DMS 273 (cell line): ENCODE data around the gene NAA80.
"Not testable (repeated sequence)": the region's sequence is repeated elsewhere in the genome, so short reads cannot be mapped to it uniquely, and the experiment has no call there.

ENCODE experiments used
- DNase-seq: peaks from one replicate; lab custom pipeline; 2025; ENCODE audit not compliant: unreplicated experiment; lab: John Stamatoyannopoulos, UW

Gene NAA80

DNA sequence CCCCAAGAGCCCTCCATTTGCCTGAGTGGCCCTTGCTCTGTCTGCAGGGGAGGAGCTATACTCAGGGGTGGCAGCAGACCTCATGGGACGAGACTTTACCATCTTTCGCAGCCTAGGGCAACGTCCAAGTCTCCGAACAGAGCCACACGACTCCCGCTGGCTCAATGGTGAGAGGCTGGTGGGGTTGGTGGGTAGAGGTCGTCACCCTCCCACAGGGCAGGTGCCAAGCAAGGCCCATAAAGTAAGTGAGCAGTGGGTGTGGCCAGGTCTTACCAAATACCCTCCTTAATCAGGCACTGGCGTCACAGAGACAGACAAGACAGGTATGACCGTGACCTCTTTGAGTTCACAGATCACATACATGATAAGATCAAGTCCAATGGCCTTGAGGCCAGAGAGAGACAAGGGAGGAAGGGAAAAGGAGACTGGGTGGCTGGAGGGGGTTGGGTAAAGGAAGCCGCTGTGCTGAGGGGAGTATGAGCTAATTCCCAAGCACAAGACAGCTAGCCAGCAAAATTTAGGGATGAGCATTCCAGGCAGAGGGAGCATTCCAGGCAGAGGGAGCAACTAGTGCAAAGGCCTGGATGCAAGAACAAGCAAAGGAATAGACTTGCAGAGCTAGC is 27.8 kb downstream of the NAA80 start:
- no peak for DNase-seq

- no peak for DNase-seq
Measured at GRCh38 chr3:50270422-50271224, 28.6 kb downstream of the NAA80 start.

DNA sequence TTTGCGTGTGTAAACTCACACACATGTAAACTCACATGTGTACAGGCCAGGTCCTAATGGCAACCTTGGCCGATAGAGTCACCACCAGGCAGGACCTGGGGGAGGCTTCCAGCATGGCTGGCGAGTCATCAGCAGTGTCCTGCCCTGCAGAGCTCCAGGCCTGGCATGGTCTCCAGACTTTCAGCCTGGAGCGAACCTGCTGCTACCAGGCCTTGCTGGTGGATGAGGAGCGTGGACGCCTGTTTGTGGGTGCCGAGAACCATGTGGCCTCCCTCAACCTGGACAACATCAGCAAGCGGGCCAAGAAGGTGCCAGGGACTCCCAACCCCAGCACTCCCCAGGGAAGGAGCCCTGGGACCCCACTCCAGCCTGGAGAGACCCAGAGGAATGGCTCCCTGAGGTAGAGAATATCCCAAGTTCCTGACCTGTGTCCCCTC is 29.2 kb downstream of the NAA80 start:
- no peak for DNase-seq

GRCh38 chr3:50269460-50269859 is 29.7 kb downstream of the NAA80 start:
- no peak for DNase-seq

DNA sequence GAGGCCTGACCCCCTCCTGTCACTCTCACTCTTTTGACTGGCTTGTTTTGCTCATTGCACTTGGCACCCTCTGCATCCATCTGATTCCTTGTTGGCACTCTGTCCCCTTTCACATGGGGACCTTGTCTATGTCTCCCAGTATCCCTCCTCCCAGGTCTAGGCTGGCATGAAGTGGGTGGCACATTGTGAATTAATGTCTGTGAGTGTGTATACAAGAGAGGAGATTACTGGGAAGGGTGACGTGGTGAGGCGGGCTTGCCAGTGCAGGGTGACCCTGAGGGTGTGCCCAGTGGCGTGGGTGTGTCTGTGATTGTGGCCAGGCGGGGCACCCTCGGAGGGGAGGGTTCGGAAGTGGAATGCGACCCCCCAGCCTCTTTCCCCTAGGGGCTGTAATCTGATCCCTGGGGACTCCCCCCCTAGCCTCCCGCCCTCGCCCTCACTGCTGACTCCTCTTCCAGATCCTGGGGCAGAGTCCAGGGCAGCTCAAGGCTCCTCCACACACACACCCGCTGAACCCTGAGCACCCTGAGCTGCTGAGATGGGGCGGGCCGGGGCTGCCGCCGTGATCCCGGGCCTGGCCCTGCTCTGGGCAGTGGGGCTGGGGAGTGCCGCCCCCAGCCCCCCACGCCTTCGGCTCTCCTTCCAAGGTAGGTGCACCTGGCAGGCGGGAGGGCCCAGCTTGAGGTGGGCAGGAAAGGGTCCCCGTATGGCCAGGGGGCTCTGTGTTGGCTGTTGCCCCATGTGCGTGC is 30.3 kb downstream of the NAA80 start, which contains the start of gene SEMA3B:
Gene SEMA3B (plus strand): TSS at position 445 of the 749 bp plus-strand sequence. CDS start 94 bp downstream, at position 539.
- no peak for DNase-seq

DNA sequence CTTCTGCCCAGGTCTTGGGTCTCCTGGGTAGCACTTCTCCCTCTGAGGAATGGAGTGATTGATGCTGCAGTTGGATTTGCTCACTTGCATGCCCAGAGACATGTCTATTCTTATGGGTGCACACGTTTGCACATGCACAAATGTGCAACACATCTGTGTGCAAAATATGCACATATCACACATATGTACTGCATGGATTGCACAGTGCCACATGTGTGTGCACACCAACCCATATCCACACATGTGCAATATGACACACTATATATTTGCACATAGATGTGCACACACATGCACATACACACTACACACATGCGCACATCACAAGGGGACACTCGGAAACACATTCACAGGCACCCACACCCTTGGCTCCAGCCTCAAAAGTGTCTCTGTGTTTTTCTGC is 30.9 kb downstream of the NAA80 start:
- DNase-seq = no peak

- peak; percentile 53 for DNase-seq
Measured at GRCh38 chr3:50267280-50267913, 31.8 kb downstream of the NAA80 start.

GRCh38 chr3:50266836-50267235 is 32.4 kb downstream of the NAA80 start:
- DNase-seq = no peak

- DNase-seq = no peak
Measured at GRCh38 chr3:50266017-50266416, 33.2 kb downstream of the NAA80 start.

DNA sequence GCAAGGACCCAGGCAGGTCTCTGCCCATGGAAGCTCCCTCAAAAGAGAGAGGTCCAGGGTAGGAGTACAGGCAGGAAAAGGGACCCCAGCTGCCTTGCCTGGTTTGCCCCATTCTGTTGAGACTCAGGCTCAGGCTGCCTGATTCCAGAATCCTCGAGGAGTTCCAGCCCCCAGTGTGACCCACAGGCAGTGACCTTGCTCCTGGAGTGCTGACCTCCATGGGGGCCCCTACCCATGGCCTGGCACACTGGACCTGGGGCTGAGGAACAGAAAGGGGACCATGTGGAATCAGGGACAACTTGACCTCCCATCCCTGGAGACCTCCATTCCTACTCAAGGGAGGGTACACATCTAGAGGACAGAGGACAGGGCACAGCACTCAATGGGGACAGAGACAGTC is 33.6 kb downstream of the NAA80 start:
- DNase-seq = no peak

DNA sequence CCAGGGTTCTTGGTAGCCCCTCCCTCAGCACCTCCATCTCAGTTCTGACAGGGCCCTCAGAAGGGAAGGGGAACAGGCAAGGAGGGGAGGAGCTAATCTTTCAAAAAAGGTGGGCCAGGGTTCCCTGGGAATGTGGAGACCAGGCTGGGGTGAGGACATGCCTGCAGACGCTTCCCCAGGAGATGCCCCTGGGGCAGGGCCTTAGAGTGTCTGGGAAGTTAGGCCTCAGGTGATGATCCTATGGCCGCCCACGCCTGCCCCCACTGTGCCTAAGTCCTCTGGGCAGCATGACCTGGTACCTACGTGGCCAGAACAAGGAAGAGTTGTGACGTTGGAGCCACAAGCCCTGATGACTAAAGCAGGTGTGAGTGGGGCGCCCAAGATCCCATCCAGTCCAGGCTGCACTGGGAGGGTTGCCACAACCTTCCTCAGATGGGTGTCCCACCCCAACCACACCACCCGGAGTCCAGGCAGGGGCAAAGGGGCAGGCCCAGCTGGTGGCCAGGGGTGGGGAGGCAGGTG is 34.2 kb downstream of the NAA80 start:
- DNase-seq = no peak

- peak; percentile 73 for DNase-seq
Measured at GRCh38 chr3:50264383-50264963, 34.7 kb downstream of the NAA80 start.

DNA sequence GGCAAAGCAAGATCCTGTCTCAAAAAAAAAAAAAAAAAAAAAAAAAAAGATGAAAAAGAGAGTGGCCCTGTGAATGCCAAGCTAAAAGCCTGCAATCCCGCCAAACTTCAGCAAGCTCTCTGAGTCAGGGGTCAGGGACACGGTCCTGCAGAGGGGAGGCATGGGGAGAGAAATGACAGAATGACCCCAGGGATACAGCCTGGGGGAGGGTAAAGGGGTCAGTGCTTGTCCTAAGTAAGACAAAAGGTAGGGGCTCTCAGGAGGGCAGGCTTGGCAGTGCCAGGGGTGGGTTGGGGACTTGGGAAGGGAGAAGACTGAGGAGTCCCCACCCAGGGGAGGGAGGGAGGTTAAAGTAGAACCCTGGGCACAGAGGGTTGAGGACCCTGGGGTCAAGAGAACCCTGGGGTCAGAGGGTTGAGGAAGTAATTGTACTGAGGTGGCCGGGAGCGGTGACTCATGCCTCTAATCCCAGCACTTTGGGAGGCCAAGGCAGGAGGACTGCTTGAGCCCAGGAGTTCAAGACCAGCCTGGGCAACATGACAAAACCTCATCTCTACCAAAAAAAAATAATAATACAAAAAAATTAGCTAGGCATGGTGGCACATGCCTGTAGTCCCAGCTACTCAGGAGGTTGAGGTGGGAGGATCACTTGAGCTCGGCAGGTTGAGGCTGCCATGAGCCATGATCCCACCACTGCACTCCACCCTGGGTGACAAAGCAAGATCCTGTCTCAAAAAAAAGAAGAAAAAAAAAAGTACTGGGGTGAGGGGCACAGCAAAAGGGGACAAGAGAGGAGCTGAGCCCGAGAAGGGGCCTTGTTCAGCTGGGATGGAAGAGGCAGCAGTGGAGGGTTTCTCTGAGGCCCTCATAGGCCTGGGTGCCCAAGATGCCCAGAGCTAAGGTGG is 35.5 kb downstream of the NAA80 start:
- DNase-seq = no peak

DNA sequence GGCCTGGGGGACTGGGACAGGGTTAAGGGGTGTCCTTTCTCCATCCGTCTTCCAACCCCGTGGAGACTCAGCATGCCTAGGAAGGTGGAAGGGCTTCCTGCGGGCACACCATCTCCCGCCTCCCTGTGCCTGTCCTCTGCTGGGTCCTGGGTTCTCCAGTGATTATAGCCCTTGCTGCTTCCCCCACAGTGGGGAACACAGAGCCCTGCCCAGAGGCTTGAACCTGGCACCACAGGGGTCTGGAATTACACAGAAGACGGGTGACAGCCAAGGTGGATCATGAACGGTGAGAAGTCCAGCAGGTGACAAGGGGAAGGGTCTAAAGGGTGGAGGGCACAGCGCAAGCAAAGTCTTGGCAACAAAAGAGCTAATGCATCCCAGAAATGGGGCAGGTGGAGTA is 36.4 kb downstream of the NAA80 start:
- no peak for DNase-seq

DNA sequence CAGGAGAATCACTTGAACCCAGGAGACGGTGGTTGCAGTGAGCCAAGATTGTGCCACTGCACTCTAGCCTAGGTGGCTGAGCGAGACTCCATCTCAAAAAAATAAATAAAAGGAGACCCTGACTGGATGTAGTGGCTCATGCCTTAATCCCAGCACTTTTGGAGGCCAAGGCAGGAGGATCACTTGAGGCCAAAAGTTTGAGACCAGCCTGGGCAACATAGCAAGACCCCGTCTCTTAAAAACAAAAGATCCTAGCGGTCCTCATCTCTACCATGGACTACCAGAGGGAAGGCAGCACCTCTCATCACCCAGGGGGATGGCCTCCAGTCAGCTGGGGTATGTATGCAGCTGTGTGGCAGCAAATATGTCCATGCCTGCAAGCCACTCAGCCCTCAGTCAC is 37.0 kb downstream of the NAA80 start:
- DNase-seq = not testable (repeated sequence)

GRCh38 chr3:50261505-50261904 is 37.7 kb downstream of the NAA80 start:
- no peak for DNase-seq

GRCh38 chr3:50260942-50261441 is 38.2 kb downstream of the NAA80 start:
- no peak for DNase-seq

- DNase-seq = peak; percentile 91
Measured at GRCh38 chr3:50260027-50260941, 38.9 kb downstream of the NAA80 start.
